ENCODE data around the gene GALNT6. TPM values are rescaled to one million over a fixed set of nuclear protein-coding genes. Genes with fewer than 3 reads are reported as not detected.

Gene GALNT6
- total RNA-seq, 1 experiment from 2014 or later = 101 TPM

- Histone ChIP-seq H2AFZ (ENCODE audit: low read length) (no peak overlapping the region), H3K27me3 (ENCODE audit: low read length) (no peaks in the 10 kb centered on the region), H3K9ac (ENCODE audit: low read length) (no peak overlapping the region), H3K36me3 (ENCODE audit: low read depth, low read length) (peaks cover 42% of the 10 kb centered on the region), H3K9me2 (replicated peaks; ENCODE audit: low read length) (no peaks in the 10 kb centered on the region), H3K4me3 (ENCODE audit: low read length) (no peak overlapping the region), H3K4me1 (ENCODE audit: insufficient read depth, low read length) (no peaks in the 10 kb centered on the region), H3K9me3 (ENCODE audit: low read length) (no peaks in the 10 kb centered on the region), H3F3A (ENCODE audit: low read length, unreplicated experiment) (no peaks in the 10 kb centered on the region), H4K20me1 (ENCODE audit: low read length) (no peaks in the 10 kb centered on the region), H3K27ac (ENCODE audit: low read length) (no peak overlapping the region), H3K4me2 (ENCODE audit: low read length) (no peak overlapping the region), H3K79me2 (ENCODE audit: low read length) (no peaks in the 10 kb centered on the region)
- TF ChIP-seq EZH2phosphoT487 (IDR thresholded peaks at IDR 0.05; ENCODE audit: borderline replicate concordance, low read length) = no peak
- no peak for DNase-seq
- ATAC-seq = no peak
- ChIA-PET POLR2A (ENCODE audit: unreplicated experiment) (no interaction called here), CTCF (no interaction called here)
- BruUV-seq (replicated peaks) = no TSS peak
- intact Hi-C loops (cut with micrococcal nuclease) = no loop called here
These were observed 30.9 kb downstream of the GALNT6 start for GRCh38 chr12:51360315-51360714.

GRCh38 chr12:51359851-51360250, 31.4 kb downstream of the GALNT6 start:
- no peak overlapping the region for H3K4me2 ChIP-seq (ENCODE audit: low read length)
- ChIA-PET POLR2A (ENCODE audit: unreplicated experiment) (no interaction called here), CTCF (no interaction called here)
- H3K4me1 ChIP-seq (ENCODE audit: insufficient read depth, low read length) = no peaks in the 10 kb centered on the region
- no peak overlapping the region for H3K9ac ChIP-seq (ENCODE audit: low read length)
- H3K9me3 ChIP-seq (ENCODE audit: low read length) = no peaks in the 10 kb centered on the region
- H3K36me3 ChIP-seq (ENCODE audit: low read depth, low read length) = peaks cover 42% of the 10 kb centered on the region
- no peaks in the 10 kb centered on the region for H3K27me3 ChIP-seq (ENCODE audit: low read length)
- intact Hi-C loops (cut with micrococcal nuclease) = no loop called here
- H3K27ac ChIP-seq (ENCODE audit: low read length) = no peak overlapping the region
- ATAC-seq (no peak), DNase-seq (no peak)
- H3K79me2 ChIP-seq (ENCODE audit: low read length) = no peaks in the 10 kb centered on the region
- no peak overlapping the region for H3K4me3 ChIP-seq (ENCODE audit: low read length)
- no peaks in the 10 kb centered on the region for H4K20me1 ChIP-seq (ENCODE audit: low read length)
- no TSS peak for BruUV-seq (replicated peaks)
- no peaks in the 10 kb centered on the region for H3K9me2 ChIP-seq (replicated peaks; ENCODE audit: low read length)
- no peak overlapping the region for H2AFZ ChIP-seq (ENCODE audit: low read length)
- no peaks in the 10 kb centered on the region for H3F3A ChIP-seq (ENCODE audit: low read length, unreplicated experiment)
- TF ChIP-seq CTCF (conservative IDR thresholded peaks at IDR 0.05; ENCODE audit: low read depth, low read length) (no peak), EZH2 (IDR thresholded peaks at IDR 0.05; ENCODE audit: low read length, unreplicated experiment) (no peak), EZH2phosphoT487 (IDR thresholded peaks at IDR 0.05; ENCODE audit: borderline replicate concordance, low read length) (no peak)

- H3K27ac ChIP-seq (ENCODE audit: low read length) = no peak overlapping the region
- ATAC-seq (no peak), DNase-seq (no peak)
- H3K4me2 ChIP-seq (ENCODE audit: low read length) = no peak overlapping the region
- H3K9ac ChIP-seq (ENCODE audit: low read length) = no peak overlapping the region
- H3K4me1 ChIP-seq (ENCODE audit: insufficient read depth, low read length) = no peaks in the 10 kb centered on the region
- POLR2A ChIA-PET (ENCODE audit: unreplicated experiment) = no interaction called here
- H3K36me3 ChIP-seq (ENCODE audit: low read depth, low read length) = peaks cover 40% of the 10 kb centered on the region
- intact Hi-C loops (cut with micrococcal nuclease) = no loop called here
- H2AFZ ChIP-seq (ENCODE audit: low read length) = no peak overlapping the region
- H3K4me3 ChIP-seq (ENCODE audit: low read length) = no peak overlapping the region
- BruUV-seq (replicated peaks) = no TSS peak
- H4K20me1 ChIP-seq (ENCODE audit: low read length) = no peaks in the 10 kb centered on the region
- no peaks in the 10 kb centered on the region for H3K9me3 ChIP-seq (ENCODE audit: low read length)
- H3F3A ChIP-seq (ENCODE audit: low read length, unreplicated experiment) = no peaks in the 10 kb centered on the region
- no peaks in the 10 kb centered on the region for H3K79me2 ChIP-seq (ENCODE audit: low read length)
- CTCF ChIA-PET = no interaction called here
- no peak for TF ChIP-seq EZH2 (IDR thresholded peaks at IDR 0.05; ENCODE audit: low read length, unreplicated experiment)
- no peak for TF ChIP-seq CTCF (conservative IDR thresholded peaks at IDR 0.05; ENCODE audit: low read depth, low read length)
- TF ChIP-seq EZH2phosphoT487 (IDR thresholded peaks at IDR 0.05; ENCODE audit: borderline replicate concordance, low read length) = no peak
- H3K9me2 ChIP-seq (replicated peaks; ENCODE audit: low read length) = no peaks in the 10 kb centered on the region
- no peaks in the 10 kb centered on the region for H3K27me3 ChIP-seq (ENCODE audit: low read length)
These were observed 32.7 kb downstream of the GALNT6 start for GRCh38 chr12:51358496-51358895.

Data from PC-3 (cell line).